Neural cell (in vitro differentiated cells): Measurements from ENCODE around the gene METTL14. TPM values are rescaled to one million over a fixed set of nuclear protein-coding genes. Genes with fewer than 3 reads are reported as not detected.

ENCODE experiments used
- H2AFZ ChIP-seq: fragments of 200-600, 300-800 bp; sonication (generic), shearing (Covaris generic); 2 replicates; pipeline ENCODE4 v1.6.0; 2014; ENCODE audit warnings: low read depth, mild to moderate bottlenecking, antibody characterized with exemption, low read length, moderate library complexity
- H3F3A ChIP-seq: fragments of 200-600 bp; shearing (Covaris generic); 2 replicates; pipeline ENCODE4 v1.6.1; 2016; ENCODE audit warnings: mild to moderate bottlenecking, moderate library complexity, mixed read lengths, antibody characterized with exemption, low read length; ENCODE audit not compliant: insufficient read depth, poor library complexity, severe bottlenecking
- H3K27ac ChIP-seq: fragments of 200-600, 300-800 bp; sonication (generic), shearing (Covaris generic); 2 replicates; pipeline ENCODE4 v1.5.1; 2014; ENCODE audit warnings: mild to moderate bottlenecking, low read length, moderate library complexity
- H3K27me3 ChIP-seq: fragments of 300-800, 200-600 bp; sonication (generic), shearing (Covaris generic); 2 replicates; pipeline ENCODE4 v1.6.0; 2014; ENCODE audit warnings: mild to moderate bottlenecking, low read depth, low read length, moderate library complexity; ENCODE audit not compliant: insufficient read depth
- H3K36me3 ChIP-seq: fragments of 300-800, 200-600 bp; sonication (generic), shearing (Covaris generic); 2 replicates; pipeline ENCODE4 v1.5.1; 2014; ENCODE audit warnings: mild to moderate bottlenecking, antibody characterized with exemption, low read length, moderate library complexity; ENCODE audit not compliant: insufficient read depth
- H3K4me2 ChIP-seq: fragments of 300-800, 200-600 bp; sonication (generic), shearing (Covaris generic); 2 replicates; pipeline ENCODE4 v1.6.0; 2014; ENCODE audit warnings: mild to moderate bottlenecking, low read length
- H3K4me3 ChIP-seq: fragments of 300-800, 200-600 bp; sonication (generic), shearing (Covaris generic); 2 replicates; pipeline ENCODE4 v1.5.1; 2014; ENCODE audit warnings: mild to moderate bottlenecking, low read length, moderate library complexity
- H3K79me2 ChIP-seq: fragments of 200-600 bp; shearing (Covaris generic); replicated peaks from 2 replicates; pipeline ENCODE4 v1.6.0; 2014; ENCODE audit warnings: mild to moderate bottlenecking, low read length, moderate library complexity; ENCODE audit not compliant: insufficient read depth
- H3K9ac ChIP-seq: fragments of 300-800, 200-600 bp; sonication (generic), shearing (Covaris generic); 2 replicates; pipeline ENCODE4 v1.6.1; 2016; ENCODE audit warnings: mild to moderate bottlenecking, low read length, mixed read lengths
- H3K9me2 ChIP-seq: fragments of 200-600 bp; shearing (Covaris generic); 2 replicates; pipeline ENCODE4 v1.6.1; 2016; ENCODE audit warnings: mild to moderate bottlenecking, low read length, mixed read lengths; ENCODE audit not compliant: insufficient read depth
- H3K9me3 ChIP-seq: fragments of 200-600, 300-800 bp; sonication (generic), shearing (Covaris generic); 2 replicates; pipeline ENCODE4 v1.6.1; 2016; ENCODE audit warnings: mild to moderate bottlenecking, mixed run types, low read length, moderate library complexity, mixed read lengths
- H4K20me1 ChIP-seq: fragments of 200-600 bp; shearing (Covaris generic); 2 replicates; pipeline ENCODE4 v1.6.1; 2016; ENCODE audit warnings: mild to moderate bottlenecking, mixed run types; ENCODE audit not compliant: insufficient read depth
- CTCF ChIP-seq: fragments of 450-650 bp; IDR thresholded peaks from 2 replicates; pipeline ENCODE4 v1.5.1; 2014; ENCODE audit warnings: antibody characterized with exemption, mild to moderate bottlenecking, moderate library complexity; ENCODE audit not compliant: poor library complexity, severe bottlenecking
- EP300 ChIP-seq: fragments of 450-650 bp; conservative IDR thresholded peaks from 2 replicates; pipeline ENCODE4 v1.6.1; 2014; ENCODE audit warnings: antibody characterized with exemption, mild to moderate bottlenecking, moderate library complexity; ENCODE audit not compliant: poor library complexity, severe bottlenecking
- EZH2 ChIP-seq: fragments of 200-600, 300-800 bp; shearing (Covaris generic), sonication (generic); IDR thresholded peaks from 2 replicates; pipeline ENCODE4 v1.6.1; 2014; ENCODE audit warnings: antibody characterized with exemption, low read length, borderline replicate concordance, mild to moderate bottlenecking; ENCODE audit not compliant: insufficient read depth, poor library complexity, severe bottlenecking
- MXI1 ChIP-seq: fragments of 450-650 bp; conservative IDR thresholded peaks from 2 replicates; pipeline ENCODE4 v1.6.1; 2014; ENCODE audit warnings: antibody characterized with exemption, mild to moderate bottlenecking; ENCODE audit not compliant: poor library complexity, severe bottlenecking
- POLR2AphosphoS5 ChIP-seq: IDR thresholded peaks from 2 replicates; pipeline ENCODE4 v1.6.1; 2012
- RAD21 ChIP-seq: fragments of 450-650 bp; conservative IDR thresholded peaks from 2 replicates; pipeline ENCODE4 v1.6.1; 2014; ENCODE audit warnings: antibody characterized with exemption, mild to moderate bottlenecking, moderate library complexity
- REST ChIP-seq: IDR thresholded peaks from 2 replicates; pipeline ENCODE4 v1.6.1; 2012; ENCODE audit warnings: borderline replicate concordance
- SMC3 ChIP-seq: fragments of 450-650 bp; conservative IDR thresholded peaks from 2 replicates; pipeline ENCODE4 v1.6.1; 2014; ENCODE audit warnings: antibody characterized with exemption, mild to moderate bottlenecking, moderate library complexity; ENCODE audit not compliant: poor library complexity
- TAF1 ChIP-seq: IDR thresholded peaks from 2 replicates; pipeline ENCODE4 v1.6.1; 2012; ENCODE audit warnings: low read depth
- polyA plus RNA-seq: library from polyadenylated mRNA; depleted of rRNA; stranded (reverse); fragments of >200 nt; gene quantifications from 2 replicates; pipeline ENCODE4 v1.2.3, GENCODE V29; 2014

METTL14 gene
- polyA plus RNA-seq, 1 donor from 2014 or later, result 18.8 TPM

GRCh38 chr4:118734491-118735205 is 49.5 kb downstream of the METTL14 start:
- no peaks in the 10 kb centered on the region for H3K36me3 ChIP-seq
- no peaks in the 10 kb centered on the region for H3K9me2 ChIP-seq

GRCh38 chr4:118736900-118737299 is 51.7 kb downstream of the METTL14 start:
- Histone ChIP-seq H3K4me2 (no peak overlapping the region), H3K79me2 (no peaks in the 10 kb centered on the region), H2AFZ (no peak overlapping the region), H3K27ac (no peak overlapping the region), H3K27me3 (no peaks in the 10 kb centered on the region), H3K9me3 (no peaks in the 10 kb centered on the region), H3K9ac (no peak overlapping the region), H4K20me1 (no peaks in the 10 kb centered on the region), H3K36me3 (no peaks in the 10 kb centered on the region), H3K9me2 (no peaks in the 10 kb centered on the region), H3F3A (no peaks in the 10 kb centered on the region), H3K4me3 (no peak overlapping the region)
- no peak for TF ChIP-seq RAD21
- TF ChIP-seq SMC3, result no peak
- no peak for TF ChIP-seq REST
- no peak for TF ChIP-seq MXI1

More at GRCh38 chr4:118734491-118735205, 49.5 kb downstream of the METTL14 start:
- H3K4me3 ChIP-seq, result no peak overlapping the region
- H3K9ac ChIP-seq, result no peak overlapping the region
- no peak for TF ChIP-seq EZH2
- TF ChIP-seq POLR2AphosphoS5, result no peak
- TF ChIP-seq MXI1, result no peak
- TF ChIP-seq RAD21, result no peak
- TF ChIP-seq EP300, result no peak
- TF ChIP-seq REST, result no peak
- no peak for TF ChIP-seq TAF1
- no peak for TF ChIP-seq CTCF
- no peak for TF ChIP-seq SMC3
- no peaks in the 10 kb centered on the region for H3K79me2 ChIP-seq
- H3K27ac ChIP-seq, result no peak overlapping the region
- no peak overlapping the region for H3K4me2 ChIP-seq
- H2AFZ ChIP-seq, result no peak overlapping the region
- no peaks in the 10 kb centered on the region for H3K27me3 ChIP-seq
- no peaks in the 10 kb centered on the region for H4K20me1 ChIP-seq
- H3F3A ChIP-seq, result no peaks in the 10 kb centered on the region
- no peaks in the 10 kb centered on the region for H3K9me3 ChIP-seq
